GM13977 (cell line): ENCODE measurements around the gene VKORC1.

ENCODE experiments used
- DNase-seq: peaks from one replicate; pipeline ENCODE4 v3.0.0; 2012; ENCODE audit warnings: low spot score
- CTCF ChIP-seq: IDR thresholded peaks from 2 replicates; pipeline ENCODE4 v1.5.1; 2012; ENCODE audit warnings: mild to moderate bottlenecking, control low read depth; ENCODE audit not compliant: insufficient read depth; ENCODE audit errors: extremely low read depth, missing control alignments
- in situ Hi-C: fragments of 300-500 bp; cut with MboI; formaldehyde crosslinking; loops from one replicate; pipeline ENCODE4 v1.12.0; 2022; ENCODE audit warnings: low sequenced_read_pairs, low pct_unique_long_range_greater_than_20kb, mixed read lengths, inconsistent platforms; ENCODE audit not compliant: unreplicated experiment

VKORC1 gene

DNA sequence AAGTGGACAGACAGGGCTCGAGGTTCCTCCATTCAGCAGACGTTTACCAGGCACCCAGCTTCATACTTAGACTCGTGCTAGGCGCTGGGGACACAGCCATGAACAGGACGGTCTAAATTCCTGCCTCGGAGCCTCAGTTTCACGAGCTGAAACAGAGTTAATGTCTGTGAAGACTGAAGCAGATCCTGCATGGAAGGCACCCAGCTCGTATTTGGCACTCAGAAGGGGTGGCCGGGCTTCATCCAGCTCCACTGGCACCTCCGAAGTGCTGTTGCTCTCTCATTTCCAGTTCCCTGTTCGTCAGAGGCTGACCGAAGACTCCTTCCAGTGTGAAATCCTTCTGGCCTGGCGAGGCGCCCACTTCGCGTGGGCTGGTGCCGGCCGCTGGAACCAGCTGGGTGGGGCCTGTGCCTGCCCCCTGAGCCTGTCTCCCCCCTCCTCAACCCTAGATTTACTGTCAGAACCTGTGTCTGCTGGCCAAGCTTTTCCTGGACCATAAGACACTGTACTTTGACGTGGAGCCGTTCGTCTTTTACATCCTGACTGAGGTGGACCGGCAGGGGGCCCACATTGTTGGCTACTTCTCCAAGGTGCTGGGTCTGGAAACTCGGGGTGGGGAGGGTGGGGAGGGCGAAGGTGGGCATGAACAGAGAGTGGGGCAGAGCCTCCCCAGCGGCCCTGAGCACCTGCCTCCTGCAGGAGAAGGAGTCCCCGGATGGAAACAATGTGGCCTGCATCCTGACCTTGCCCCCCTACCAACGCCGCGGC, 35.2 kb upstream of the VKORC1 start:
- in situ Hi-C loops, result no loop called here
- TF ChIP-seq CTCF, result no peak
- DNase-seq, result no peak

- TF ChIP-seq CTCF, result no peak
- DNase-seq, result no peak
- in situ Hi-C loops, result no loop called here
Observed at GRCh38 chr16:31128711-31129567, 34.3 kb upstream of the VKORC1 start.

DNA sequence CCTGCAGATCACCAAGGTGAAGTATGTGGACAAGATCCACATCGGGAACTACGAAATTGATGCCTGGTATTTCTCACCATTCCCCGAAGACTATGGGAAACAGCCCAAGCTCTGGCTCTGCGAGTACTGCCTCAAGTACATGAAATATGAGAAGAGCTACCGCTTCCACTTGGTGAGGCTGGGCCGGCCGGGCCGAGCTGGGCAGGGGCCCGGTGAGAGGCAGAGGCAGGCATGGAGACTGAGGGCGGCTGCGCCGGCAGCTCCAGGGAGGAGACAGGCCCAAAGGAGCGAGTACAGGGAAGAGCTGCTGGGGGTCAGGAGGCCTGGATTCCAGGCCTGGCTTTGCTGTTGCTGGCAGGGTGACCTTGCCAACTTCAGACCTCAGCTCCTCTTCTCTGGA, 32.6 kb upstream of the VKORC1 start:
- DNase-seq, result no peak
- in situ Hi-C loops, result no loop called here
- no peak for TF ChIP-seq CTCF

DNA sequence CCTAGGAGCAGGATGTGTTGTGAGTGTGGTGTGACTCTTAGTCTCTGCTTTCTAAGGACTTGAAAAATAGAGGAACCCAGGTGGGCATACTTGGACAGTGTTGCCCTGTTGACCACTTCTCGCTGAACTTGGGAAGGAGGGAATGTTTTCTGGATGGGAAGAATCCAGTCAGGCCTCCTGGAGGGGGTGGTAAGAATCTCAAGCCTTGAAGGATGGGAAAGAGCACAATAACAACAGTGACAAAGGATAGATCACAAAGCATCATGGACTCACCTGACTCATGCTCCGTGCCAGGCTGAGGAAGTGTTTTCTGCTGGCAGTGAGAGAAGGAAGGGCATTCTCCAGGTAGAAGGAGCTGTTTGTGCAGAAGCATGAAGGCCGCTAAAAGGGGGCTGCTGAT, 31.2 kb upstream of the VKORC1 start:
- in situ Hi-C loops, result no loop called here
- no peak for TF ChIP-seq CTCF
- DNase-seq, result no peak

DNA sequence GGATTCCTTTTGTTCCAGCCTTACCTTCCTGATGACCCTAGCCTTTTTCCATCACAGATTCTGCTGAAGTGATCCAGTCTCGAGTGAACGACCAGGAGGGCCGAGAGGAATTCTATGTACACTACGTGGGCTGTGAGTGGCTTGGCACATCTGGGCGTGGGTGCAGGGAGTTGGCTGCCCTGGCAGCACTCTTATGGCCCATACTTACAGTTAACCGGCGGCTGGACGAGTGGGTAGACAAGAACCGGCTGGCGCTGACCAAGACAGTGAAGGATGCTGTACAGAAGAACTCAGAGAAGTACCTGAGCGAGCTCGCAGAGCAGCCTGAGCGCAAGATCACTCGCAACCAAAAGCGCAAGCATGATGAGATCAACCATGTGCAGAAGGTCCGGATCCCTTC, 25.5 kb upstream of the VKORC1 start:
- no peak for DNase-seq
- in situ Hi-C loops, result no loop called here
- no peak for TF ChIP-seq CTCF

- no peak for DNase-seq
- in situ Hi-C loops, result no loop called here
- TF ChIP-seq CTCF, result no peak
Observed at GRCh38 chr16:31118223-31119155, 23.9 kb upstream of the VKORC1 start.
